Subcutaneous abdominal adipose tissue (tissue), 5 donors: ENCODE measurements around the gene AP1B1.

ENCODE experiments used
- H3K27ac ChIP-seq: one replicate; pipeline ENCODE4 v1.7.0; 2013; ENCODE audit warnings: low read depth, mild to moderate bottlenecking, inconsistent platforms, low read length, moderate library complexity
- H3K27me3 ChIP-seq, 5 donors: one replicate each; pipeline ENCODE4 v1.7.0; 2013; ENCODE audit warnings: low read length in 5 of 5, inconsistent platforms in 1 of 5; ENCODE audit not compliant: control insufficient read depth in 5 of 5, insufficient read depth in 4 of 5
- H3K36me3 ChIP-seq, 5 donors: one replicate each; pipeline ENCODE4 v1.7.0; 2013; ENCODE audit warnings: low read length in 5 of 5; ENCODE audit not compliant: control insufficient read depth in 5 of 5, insufficient read depth in 5 of 5
- H3K4me1 ChIP-seq, 5 donors: one replicate each; pipeline ENCODE4 v1.7.0; 2013; ENCODE audit warnings: low read length in 5 of 5, mild to moderate bottlenecking in 3 of 5, moderate library complexity in 1 of 5; ENCODE audit not compliant: control insufficient read depth in 5 of 5, insufficient read depth in 5 of 5
- H3K4me3 ChIP-seq, 5 donors: one replicate each; pipeline ENCODE4 v1.7.0; 2013; ENCODE audit warnings: low read length in 5 of 5, low read depth in 1 of 5
- H3K9ac ChIP-seq, 5 donors: one replicate each; pipeline ENCODE4 v1.7.0; 2013; ENCODE audit warnings: low read length in 5 of 5, mild to moderate bottlenecking in 4 of 5, moderate library complexity in 3 of 5
- H3K9me3 ChIP-seq, 5 donors: one replicate each; pipeline ENCODE4 v1.7.0; 2013; ENCODE audit warnings: low read length in 5 of 5; ENCODE audit not compliant: control insufficient read depth in 5 of 5
- donor health status: healthy.
- donor health status: healthy.
- donor health status: healthy.
- donor health status: healthy.
- donor health status: healthy.

The AP1B1 gene

GRCh38 chr22:29292379-29292778, 96.0 kb downstream of the AP1B1 start:
- H3K27me3 ChIP-seq: no peaks in the 10 kb centered on the region
- H3K9me3 ChIP-seq: no peaks in the 10 kb centered on the region
- H3K9ac ChIP-seq: no peak overlapping the region
- H3K4me1 ChIP-seq: peaks cover 0 to 6% (median 0%) of the 10 kb centered on the region in 5 donors
- H3K27ac ChIP-seq: no peak overlapping the region
- peaks cover 48 to 100% (median 92%) of the 10 kb centered on the region in 5 donors for H3K36me3 ChIP-seq
- no peak overlapping the region for H3K4me3 ChIP-seq

- Histone ChIP-seq H3K4me3 (no peak overlapping the region), H3K9ac (no peak overlapping the region), H3K27me3 (no peaks in the 10 kb centered on the region), H3K27ac (no peak overlapping the region), H3K4me1 (peaks cover 0 to 6% (median 0%) of the 10 kb centered on the region in 5 donors), H3K36me3 (peaks cover 45 to 98% (median 90%) of the 10 kb centered on the region in 5 donors), H3K9me3 (no peaks in the 10 kb centered on the region)
These were observed 97.2 kb downstream of the AP1B1 start for GRCh38 chr22:29291215-29291614.

DNA sequence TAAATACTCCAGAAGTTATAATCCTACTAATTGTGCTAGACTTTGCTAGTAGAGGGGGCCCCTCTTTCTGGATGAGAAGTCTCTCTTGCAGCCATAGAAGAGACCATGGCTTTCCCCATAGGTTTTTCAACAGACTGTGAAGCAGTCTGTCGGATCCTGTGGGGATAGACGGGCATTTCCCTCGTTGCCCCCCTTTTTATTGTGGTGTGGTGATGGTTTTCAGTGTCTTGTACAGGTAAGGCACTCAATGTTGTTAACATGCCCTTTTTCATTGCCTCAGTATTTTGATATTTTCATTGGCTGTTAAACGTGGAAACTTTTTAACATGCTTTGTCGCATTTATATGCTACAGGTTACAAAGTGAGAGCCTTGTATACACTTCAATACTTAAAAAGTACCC, 98.3 kb downstream of the AP1B1 start:
- H3K27ac ChIP-seq: no peak overlapping the region
- no peak overlapping the region for H3K4me3 ChIP-seq
- H3K9me3 ChIP-seq: no peaks in the 10 kb centered on the region
- H3K9ac ChIP-seq: no peak overlapping the region
- H3K36me3 ChIP-seq: peaks cover 45 to 98% (median 90%) of the 10 kb centered on the region in 5 donors
- no peaks in the 10 kb centered on the region for H3K27me3 ChIP-seq
- peaks cover 0 to 6% (median 0%) of the 10 kb centered on the region in 5 donors for H3K4me1 ChIP-seq

DNA sequence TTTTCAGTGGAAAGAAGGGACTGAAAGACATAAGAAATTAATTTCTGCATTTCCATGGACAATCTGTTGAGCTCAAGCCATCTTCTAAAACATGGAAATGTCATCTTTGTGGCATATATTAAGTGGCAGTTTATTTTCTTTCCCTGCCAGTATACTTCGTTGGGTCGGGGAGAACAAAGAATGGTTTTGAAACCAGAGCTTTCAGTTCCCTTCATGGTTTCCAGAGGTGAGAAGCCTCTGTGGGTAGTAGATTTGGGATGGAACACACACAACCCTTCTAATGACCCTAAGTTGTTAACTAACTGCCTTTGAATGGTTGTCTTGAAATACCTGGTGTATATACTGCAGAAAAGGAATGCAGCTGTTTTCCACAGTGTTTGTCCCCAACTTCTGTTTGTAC, 99.5 kb downstream of the AP1B1 start:
- Histone ChIP-seq H3K36me3 (peaks cover 49 to 98% (median 89%) of the 10 kb centered on the region in 5 donors), H3K9me3 (no peaks in the 10 kb centered on the region), H3K9ac (no peak overlapping the region), H3K27me3 (no peaks in the 10 kb centered on the region), H3K27ac (no peak overlapping the region), H3K4me3 (no peak overlapping the region), H3K4me1 (peaks cover 0 to 6% (median 0%) of the 10 kb centered on the region in 5 donors)

- Histone ChIP-seq H3K4me1 (no peaks in the 10 kb centered on the region), H3K27ac (no peak overlapping the region), H3K36me3 (peaks cover 42 to 95% (median 84%) of the 10 kb centered on the region in 5 donors), H3K9me3 (no peaks in the 10 kb centered on the region), H3K27me3 (no peaks in the 10 kb centered on the region), H3K9ac (no peak overlapping the region), H3K4me3 (no peak overlapping the region)
These were observed 104.2 kb downstream of the AP1B1 start for GRCh38 chr22:29284196-29284595.

- Histone ChIP-seq H3K4me1 (peaks cover 0 to 17% (median 12%) of the 10 kb centered on the region in 5 donors), H3K36me3 (peaks cover 51 to 90% (median 86%) of the 10 kb centered on the region in 5 donors), H3K27me3 (no peaks in the 10 kb centered on the region), H3K27ac (no peak overlapping the region), H3K4me3 (no peak overlapping the region), H3K9me3 (no peaks in the 10 kb centered on the region), H3K9ac (no peak overlapping the region)
These were observed 110.4 kb downstream of the AP1B1 start for GRCh38 chr22:29277927-29278326.
